ENCODE data around the gene ARHGAP24.

DNA sequence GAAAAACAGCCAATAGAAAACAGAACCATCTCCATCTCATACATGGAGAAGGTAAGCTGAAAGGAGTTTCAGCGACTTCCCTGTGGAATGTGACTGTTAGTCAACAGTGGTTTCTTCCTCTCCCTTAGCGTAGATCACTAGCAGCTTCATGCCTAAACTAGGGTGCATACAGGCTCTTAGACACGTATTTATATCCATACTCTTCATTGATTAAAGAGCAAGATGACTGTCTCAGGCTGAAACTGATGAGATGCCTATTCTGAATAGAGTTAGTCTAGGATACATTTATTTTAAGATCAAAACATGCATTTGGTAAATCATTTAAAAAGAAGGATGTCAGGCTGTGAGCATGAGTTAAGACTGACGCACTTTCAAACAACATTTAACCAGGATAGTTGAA lies 423.3 kb downstream of the ARHGAP24 start:
- TF ChIP-seq POLR2A (IDR thresholded peaks at IDR 0.05): no peak
- TF ChIP-seq, protein P1, sequence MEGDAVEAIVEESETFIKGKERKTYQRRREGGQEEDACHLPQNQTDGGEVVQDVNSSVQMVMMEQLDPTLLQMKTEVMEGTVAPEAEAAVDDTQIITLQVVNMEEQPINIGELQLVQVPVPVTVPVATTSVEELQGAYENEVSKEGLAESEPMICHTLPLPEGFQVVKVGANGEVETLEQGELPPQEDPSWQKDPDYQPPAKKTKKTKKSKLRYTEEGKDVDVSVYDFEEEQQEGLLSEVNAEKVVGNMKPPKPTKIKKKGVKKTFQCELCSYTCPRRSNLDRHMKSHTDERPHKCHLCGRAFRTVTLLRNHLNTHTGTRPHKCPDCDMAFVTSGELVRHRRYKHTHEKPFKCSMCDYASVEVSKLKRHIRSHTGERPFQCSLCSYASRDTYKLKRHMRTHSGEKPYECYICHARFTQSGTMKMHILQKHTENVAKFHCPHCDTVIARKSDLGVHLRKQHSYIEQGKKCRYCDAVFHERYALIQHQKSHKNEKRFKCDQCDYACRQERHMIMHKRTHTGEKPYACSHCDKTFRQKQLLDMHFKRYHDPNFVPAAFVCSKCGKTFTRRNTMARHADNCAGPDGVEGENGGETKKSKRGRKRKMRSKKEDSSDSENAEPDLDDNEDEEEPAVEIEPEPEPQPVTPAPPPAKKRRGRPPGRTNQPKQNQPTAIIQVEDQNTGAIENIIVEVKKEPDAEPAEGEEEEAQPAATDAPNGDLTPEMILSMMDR (IDR thresholded peaks at IDR 0.05): no peak

Data from breast epithelium (tissue), 3 donors.